ENCODE data around the gene PARVB.

GRCh38 chr22:43998679-43999264 is 25.3 kb upstream of the PARVB start:
- TF ChIP-seq CTCF (IDR thresholded peaks at IDR 0.05): no peak
- no peak for TF ChIP-seq POLR2AphosphoS5 (IDR thresholded peaks at IDR 0.05)
- no peak for TF ChIP-seq POLR2A (IDR thresholded peaks at IDR 0.05)
